GM21723 (cell line): ENCODE results near the gene NEK3.
"Not testable (repeated sequence)": the region's sequence is repeated elsewhere in the genome, so short reads cannot be mapped to it uniquely, and the experiment has no call there.

Experiments used
- ATAC-seq: cut with Tn5 transposase; IDR thresholded peaks from one replicate; pipeline ENCODE4 v1.9.1; 2021; ENCODE audit warnings: mild to moderate bottlenecking, moderate library complexity; ENCODE audit not compliant: unreplicated experiment

NEK3 gene

GRCh38 chr13:52170828-52171391 lies 11.5 kb upstream of the NEK3 start:
- ATAC-seq: not testable (repeated sequence)

GRCh38 chr13:52169839-52170238 lies 10.4 kb upstream of the NEK3 start:
- no peak for ATAC-seq

GRCh38 chr13:52165411-52165810 lies 6.0 kb upstream of the NEK3 start:
- ATAC-seq: no peak

GRCh38 chr13:52164989-52165388 lies 5.6 kb upstream of the NEK3 start:
- ATAC-seq: no peak

- not testable (repeated sequence) for ATAC-seq
These were observed 4.5 kb upstream of the NEK3 start for GRCh38 chr13:52163878-52164277.

GRCh38 chr13:52162279-52163101 lies 3.1 kb upstream of the NEK3 start:
- ATAC-seq: no peak

- ATAC-seq: no peak
These were observed 1.8 kb upstream of the NEK3 start for GRCh38 chr13:52161181-52161646.

GRCh38 chr13:52160506-52160905 lies 1.1 kb upstream of the NEK3 start:
- ATAC-seq: no peak

- ATAC-seq: no peak
These were observed 656 bp upstream of the NEK3 start for GRCh38 chr13:52160053-52160452.

GRCh38 chr13:52158629-52159158 lies 703 bp downstream of the NEK3 start:
- peak; percentile 53 for ATAC-seq

- no peak for ATAC-seq
These were observed 2.6 kb downstream of the NEK3 start for GRCh38 chr13:52156724-52157261.

GRCh38 chr13:52155177-52155576 lies 4.2 kb downstream of the NEK3 start:
- ATAC-seq: no peak

- no peak for ATAC-seq
These were observed 12.2 kb downstream of the NEK3 start for GRCh38 chr13:52147225-52147624.

GRCh38 chr13:52141299-52141698 lies 18.1 kb downstream of the NEK3 start:
- ATAC-seq: no peak

- ATAC-seq: no peak
These were observed 21.9 kb downstream of the NEK3 start for GRCh38 chr13:52137489-52137888.

- no peak for ATAC-seq
These were observed 22.6 kb downstream of the NEK3 start for GRCh38 chr13:52136763-52137162.

GRCh38 chr13:52130641-52131040 lies 28.8 kb downstream of the NEK3 start:
- ATAC-seq: no peak

GRCh38 chr13:52128714-52129700 lies 30.4 kb downstream of the NEK3 start, which contains the start of gene NEK5:
NEK5 (minus strand) TSS chr13:52129073; CDS start chr13:52127482, 1,591 bp downstream.
- ATAC-seq: peak; percentile 77

GRCh38 chr13:52127783-52128702 lies 31.4 kb downstream of the NEK3 start:
- peak; percentile 5 for ATAC-seq
